GM23338 (cell line): ENCODE results near the gene KCMF1. TPM values are rescaled to one million over a fixed set of nuclear protein-coding genes. Genes with fewer than 3 reads are reported as not detected.

Experiments used
- ATAC-seq: fragments of 200-7000 bp; cut with Tn5 transposase; 3 replicates; pipeline ENCODE4 v1.9.1; 2020
- DNase-seq: peaks from one replicate; pipeline ENCODE4 v3.0.0-alpha.2; 2015; ENCODE audit warnings: low spot score
- H2AFZ ChIP-seq: fragments of 200-600 bp; sonication (generic); 2 replicates; pipeline ENCODE4 v1.8.0; 2016; ENCODE audit warnings: antibody characterized with exemption, mild to moderate bottlenecking, moderate library complexity
- H3F3A ChIP-seq: fragments of 200-600 bp; sonication (generic); replicated peaks from 2 replicates; pipeline ENCODE4 v1.8.0; 2017; ENCODE audit warnings: antibody characterized with exemption, mixed run types, low read depth
- H3K27ac ChIP-seq: fragments of 200-600 bp; sonication (generic); 2 replicates; pipeline ENCODE4 v1.6.1; 2016; ENCODE audit warnings: low read depth
- H3K27me3 ChIP-seq: fragments of 200-600 bp; sonication (generic); 2 replicates; pipeline ENCODE4 v1.8.0; 2016; ENCODE audit warnings: mild to moderate bottlenecking, mixed run types, moderate library complexity; ENCODE audit not compliant: insufficient read depth
- H3K36me3 ChIP-seq: fragments of 200-600 bp; sonication (generic); 2 replicates; pipeline ENCODE4 v1.8.0; 2016; ENCODE audit warnings: mild to moderate bottlenecking; ENCODE audit not compliant: insufficient read depth
- H3K4me1 ChIP-seq: fragments of 200-600 bp; sonication (generic); 2 replicates; pipeline ENCODE4 v1.8.0; 2016; ENCODE audit warnings: mild to moderate bottlenecking, moderate library complexity; ENCODE audit not compliant: insufficient read depth
- H3K4me2 ChIP-seq: fragments of 200-600 bp; sonication (generic); 2 replicates; pipeline ENCODE4 v1.7.1; 2017; ENCODE audit warnings: mixed run types
- H3K4me3 ChIP-seq: fragments of 200-600 bp; sonication (generic); 2 replicates; pipeline ENCODE4 v1.6.1; 2016; ENCODE audit warnings: mixed run types
- H3K79me2 ChIP-seq: fragments of 200-600 bp; sonication (generic); replicated peaks from 2 replicates; pipeline ENCODE4 v1.8.0; 2017; ENCODE audit warnings: mild to moderate bottlenecking; ENCODE audit not compliant: insufficient read depth
- H3K9me2 ChIP-seq: fragments of 200-600 bp; sonication (generic); 2 replicates; pipeline ENCODE4 v1.8.0; 2017; ENCODE audit not compliant: insufficient read depth
- H4K20me1 ChIP-seq: fragments of 200-600 bp; sonication (generic); replicated peaks from 2 replicates; pipeline ENCODE4 v1.8.0; 2017; ENCODE audit warnings: mild to moderate bottlenecking; ENCODE audit not compliant: insufficient read depth
- H3K27ac Mint-ChIP-seq: 2 replicates; pipeline ENCODE4 v1.8.0; 2020; ENCODE audit warnings: inconsistent platforms, mild to moderate bottlenecking, moderate library complexity, mixed read lengths
- H3K27me3 Mint-ChIP-seq: 3 replicates; pipeline ENCODE4 v1.8.0; 2022; ENCODE audit warnings: low read depth, mild to moderate bottlenecking, moderate library complexity, mixed read lengths, inconsistent platforms; ENCODE audit not compliant: insufficient read depth, poor library complexity
- H3K36me3 Mint-ChIP-seq: 3 replicates; pipeline ENCODE4 v1.8.0; 2021; ENCODE audit warnings: low read depth, mild to moderate bottlenecking, inconsistent platforms, moderate library complexity, mixed read lengths
- H3K4me1 Mint-ChIP-seq: 3 replicates; pipeline ENCODE4 v1.8.0; 2020; ENCODE audit warnings: mild to moderate bottlenecking, inconsistent platforms, mixed read lengths
- H3K4me3 Mint-ChIP-seq: 3 replicates; pipeline ENCODE4 v1.8.0; 2021; ENCODE audit warnings: moderate library complexity, mild to moderate bottlenecking, inconsistent platforms, mixed read lengths
- H3K9me3 Mint-ChIP-seq: 3 replicates; pipeline ENCODE4 v1.8.0; 2020; ENCODE audit warnings: moderate library complexity, mild to moderate bottlenecking, inconsistent platforms, mixed read lengths
- CREB1 ChIP-seq: fragments of 250-450 bp; sonication (Bioruptor Pico); IDR thresholded peaks from 2 replicates; pipeline ENCODE4 v1.5.0; 2020; ENCODE audit warnings: low read depth, mild to moderate bottlenecking, moderate library complexity
- EZH2 ChIP-seq: fragments of 200-600 bp; sonication (generic); IDR thresholded peaks from one replicate; pipeline ENCODE4 v1.8.0; 2017; ENCODE audit warnings: antibody characterized with exemption, mild to moderate bottlenecking, low read depth; ENCODE audit not compliant: unreplicated experiment
- EZH2phosphoT487 ChIP-seq: fragments of 200-600 bp; sonication (generic); IDR thresholded peaks from one replicate; pipeline ENCODE4 v1.8.1; 2018; ENCODE audit warnings: antibody characterized with exemption; ENCODE audit not compliant: unreplicated experiment
- JUNB ChIP-seq: IDR thresholded peaks from one replicate; pipeline ENCODE4 v1.6.1; 2016; ENCODE audit warnings: antibody characterized with exemption; ENCODE audit not compliant: unreplicated experiment
- NANOG ChIP-seq: IDR thresholded peaks from 2 replicates; pipeline ENCODE4 v1.6.1; 2016; ENCODE audit warnings: antibody characterized with exemption, borderline replicate concordance
- POLR2AphosphoS5 ChIP-seq: IDR thresholded peaks from 2 replicates; pipeline ENCODE4 v1.6.1; 2016; ENCODE audit warnings: antibody characterized with exemption, low read depth
- REST ChIP-seq: IDR thresholded peaks from one replicate; pipeline ENCODE4 v1.6.1; 2018; ENCODE audit warnings: antibody characterized with exemption; ENCODE audit not compliant: unreplicated experiment
- STAT1 ChIP-seq: IDR thresholded peaks from one replicate; pipeline ENCODE4 v1.6.1; 2016; ENCODE audit warnings: antibody characterized with exemption; ENCODE audit not compliant: unreplicated experiment
- ZNF114 ChIP-seq: fragments of 250-450 bp; sonication (Bioruptor Pico); IDR thresholded peaks from 2 replicates; pipeline ENCODE4 v1.5.0; 2020; ENCODE audit warnings: mild to moderate bottlenecking, moderate library complexity
- ZNF331 ChIP-seq: fragments of 250-450 bp; sonication (Bioruptor Pico); IDR thresholded peaks from 2 replicates; pipeline ENCODE4 v1.5.0; 2020; ENCODE audit warnings: low read depth, mild to moderate bottlenecking, moderate library complexity
- polyA plus RNA-seq: library from polyadenylated mRNA; unstranded; fragments of >200 nt; fragmentation: Nextera tagmentation; extraction: Ambion mirVana; gene quantifications from 2 replicates; pipeline ENCODE4 v1.2.1, GENCODE V29; 2016
- total RNA-seq: library from RNA; depleted of rRNA; stranded (reverse); fragments of >200 nt; shearing (Covaris generic); gene quantifications from 2 replicates; pipeline ENCODE4 v1.2.3, GENCODE V29; 2014
- TF ChIP-seq, protein P1 (sequence below): fragments of 250-450 bp; sonication (Bioruptor Pico); IDR thresholded peaks from 2 replicates; pipeline ENCODE4 v1.5.0; 2020; ENCODE audit warnings: mild to moderate bottlenecking, moderate library complexity
- TF ChIP-seq, protein P2 (sequence below), 2 experiments: fragments of 200-600 bp in 1 of 2; sonication (generic) in 1 of 2; conservative IDR thresholded peaks; 2 replicates each; pipeline versions ENCODE4 v1.5.1 to v1.6.1; 2016 to 2017; ENCODE audit warnings: antibody characterized with exemption in 2 of 2, low read depth in 2 of 2, mild to moderate bottlenecking in 2 of 2, moderate library complexity in 1 of 2
- TF ChIP-seq, protein P3 (sequence below): IDR thresholded peaks from 2 replicates; pipeline ENCODE4 v1.6.1; 2016; ENCODE audit warnings: antibody characterized with exemption

Gene KCMF1
- total and polyA plus RNA-seq, 2 experiments from 2014 or later = 29.3 to 120 TPM

- no peak overlapping the region for H3K4me2 ChIP-seq
- H4K20me1 ChIP-seq = peaks cover 15% of the 10 kb centered on the region
These were observed 71.4 kb downstream of the KCMF1 start for GRCh38 chr2:85042330-85042729.

More at GRCh38 chr2:85042330-85042729, 71.4 kb downstream of the KCMF1 start:
- no peaks in the 10 kb centered on the region; the same call in 1 of the 2 replicates for H3F3A ChIP-seq
- no peaks in the 10 kb centered on the region for H3K9me2 ChIP-seq
- no peaks in the 10 kb centered on the region for H3K27me3 ChIP-seq
- H3K79me2 ChIP-seq = peaks cover 26% of the 10 kb centered on the region; the same call in 1 of the 2 replicates
- peaks cover 41% of the 10 kb centered on the region for H3K36me3 ChIP-seq
- TF ChIP-seq, protein P1, sequence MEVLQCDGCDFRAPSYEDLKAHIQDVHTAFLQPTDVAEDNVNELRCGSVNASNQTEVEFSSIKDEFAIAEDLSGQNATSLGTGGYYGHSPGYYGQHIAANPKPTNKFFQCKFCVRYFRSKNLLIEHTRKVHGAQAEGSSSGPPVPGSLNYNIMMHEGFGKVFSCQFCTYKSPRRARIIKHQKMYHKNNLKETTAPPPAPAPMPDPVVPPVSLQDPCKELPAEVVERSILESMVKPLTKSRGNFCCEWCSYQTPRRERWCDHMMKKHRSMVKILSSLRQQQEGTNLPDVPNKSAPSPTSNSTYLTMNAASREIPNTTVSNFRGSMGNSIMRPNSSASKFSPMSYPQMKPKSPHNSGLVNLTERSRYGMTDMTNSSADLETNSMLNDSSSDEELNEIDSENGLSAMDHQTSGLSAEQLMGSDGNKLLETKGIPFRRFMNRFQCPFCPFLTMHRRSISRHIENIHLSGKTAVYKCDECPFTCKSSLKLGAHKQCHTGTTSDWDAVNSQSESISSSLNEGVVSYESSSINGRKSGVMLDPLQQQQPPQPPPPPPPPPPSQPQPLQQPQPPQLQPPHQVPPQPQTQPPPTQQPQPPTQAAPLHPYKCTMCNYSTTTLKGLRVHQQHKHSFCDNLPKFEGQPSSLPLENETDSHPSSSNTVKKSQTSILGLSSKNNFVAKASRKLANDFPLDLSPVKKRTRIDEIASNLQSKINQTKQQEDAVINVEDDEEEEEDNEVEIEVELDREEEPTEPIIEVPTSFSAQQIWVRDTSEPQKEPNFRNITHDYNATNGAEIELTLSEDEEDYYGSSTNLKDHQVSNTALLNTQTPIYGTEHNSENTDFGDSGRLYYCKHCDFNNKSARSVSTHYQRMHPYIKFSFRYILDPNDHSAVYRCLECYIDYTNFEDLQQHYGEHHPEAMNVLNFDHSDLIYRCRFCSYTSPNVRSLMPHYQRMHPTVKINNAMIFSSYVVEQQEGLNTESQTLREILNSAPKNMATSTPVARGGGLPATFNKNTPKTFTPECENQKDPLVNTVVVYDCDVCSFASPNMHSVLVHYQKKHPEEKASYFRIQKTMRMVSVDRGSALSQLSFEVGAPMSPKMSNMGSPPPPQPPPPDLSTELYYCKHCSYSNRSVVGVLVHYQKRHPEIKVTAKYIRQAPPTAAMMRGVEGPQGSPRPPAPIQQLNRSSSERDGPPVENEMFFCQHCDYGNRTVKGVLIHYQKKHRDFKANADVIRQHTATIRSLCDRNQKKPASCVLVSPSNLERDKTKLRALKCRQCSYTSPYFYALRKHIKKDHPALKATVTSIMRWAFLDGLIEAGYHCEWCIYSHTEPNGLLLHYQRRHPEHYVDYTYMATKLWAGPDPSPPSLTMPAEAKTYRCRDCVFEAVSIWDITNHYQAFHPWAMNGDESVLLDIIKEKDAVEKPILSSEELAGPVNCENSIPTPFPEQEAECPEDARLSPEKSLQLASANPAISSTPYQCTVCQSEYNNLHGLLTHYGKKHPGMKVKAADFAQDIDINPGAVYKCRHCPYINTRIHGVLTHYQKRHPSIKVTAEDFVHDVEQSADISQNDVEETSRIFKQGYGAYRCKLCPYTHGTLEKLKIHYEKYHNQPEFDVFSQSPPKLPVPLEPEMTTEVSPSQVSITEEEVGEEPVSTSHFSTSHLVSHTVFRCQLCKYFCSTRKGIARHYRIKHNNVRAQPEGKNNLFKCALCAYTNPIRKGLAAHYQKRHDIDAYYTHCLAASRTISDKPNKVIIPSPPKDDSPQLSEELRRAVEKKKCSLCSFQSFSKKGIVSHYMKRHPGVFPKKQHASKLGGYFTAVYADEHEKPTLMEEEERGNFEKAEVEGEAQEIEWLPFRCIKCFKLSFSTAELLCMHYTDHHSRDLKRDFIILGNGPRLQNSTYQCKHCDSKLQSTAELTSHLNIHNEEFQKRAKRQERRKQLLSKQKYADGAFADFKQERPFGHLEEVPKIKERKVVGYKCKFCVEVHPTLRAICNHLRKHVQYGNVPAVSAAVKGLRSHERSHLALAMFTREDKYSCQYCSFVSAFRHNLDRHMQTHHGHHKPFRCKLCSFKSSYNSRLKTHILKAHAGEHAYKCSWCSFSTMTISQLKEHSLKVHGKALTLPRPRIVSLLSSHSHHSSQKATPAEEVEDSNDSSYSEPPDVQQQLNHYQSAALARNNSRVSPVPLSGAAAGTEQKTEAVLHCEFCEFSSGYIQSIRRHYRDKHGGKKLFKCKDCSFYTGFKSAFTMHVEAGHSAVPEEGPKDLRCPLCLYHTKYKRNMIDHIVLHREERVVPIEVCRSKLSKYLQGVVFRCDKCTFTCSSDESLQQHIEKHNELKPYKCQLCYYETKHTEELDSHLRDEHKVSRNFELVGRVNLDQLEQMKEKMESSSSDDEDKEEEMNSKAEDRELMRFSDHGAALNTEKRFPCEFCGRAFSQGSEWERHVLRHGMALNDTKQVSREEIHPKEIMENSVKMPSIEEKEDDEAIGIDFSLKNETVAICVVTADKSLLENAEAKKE = no peak
- TF ChIP-seq, protein P2, sequence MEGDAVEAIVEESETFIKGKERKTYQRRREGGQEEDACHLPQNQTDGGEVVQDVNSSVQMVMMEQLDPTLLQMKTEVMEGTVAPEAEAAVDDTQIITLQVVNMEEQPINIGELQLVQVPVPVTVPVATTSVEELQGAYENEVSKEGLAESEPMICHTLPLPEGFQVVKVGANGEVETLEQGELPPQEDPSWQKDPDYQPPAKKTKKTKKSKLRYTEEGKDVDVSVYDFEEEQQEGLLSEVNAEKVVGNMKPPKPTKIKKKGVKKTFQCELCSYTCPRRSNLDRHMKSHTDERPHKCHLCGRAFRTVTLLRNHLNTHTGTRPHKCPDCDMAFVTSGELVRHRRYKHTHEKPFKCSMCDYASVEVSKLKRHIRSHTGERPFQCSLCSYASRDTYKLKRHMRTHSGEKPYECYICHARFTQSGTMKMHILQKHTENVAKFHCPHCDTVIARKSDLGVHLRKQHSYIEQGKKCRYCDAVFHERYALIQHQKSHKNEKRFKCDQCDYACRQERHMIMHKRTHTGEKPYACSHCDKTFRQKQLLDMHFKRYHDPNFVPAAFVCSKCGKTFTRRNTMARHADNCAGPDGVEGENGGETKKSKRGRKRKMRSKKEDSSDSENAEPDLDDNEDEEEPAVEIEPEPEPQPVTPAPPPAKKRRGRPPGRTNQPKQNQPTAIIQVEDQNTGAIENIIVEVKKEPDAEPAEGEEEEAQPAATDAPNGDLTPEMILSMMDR (conservative IDR thresholded peaks at IDR 0.05; ENCODE audit: low read depth in 2 of 2) = no peak
- TF ChIP-seq EZH2 (no peak), JUNB (no peak), ZNF114 (CRISPR knock-in tag) (no peak), STAT1 (no peak), EZH2phosphoT487 (no peak), NANOG (no peak), POLR2AphosphoS5 (no peak), REST (no peak), ZNF331 (no peak), CREB1 (no peak)
- TF ChIP-seq, protein P3, sequence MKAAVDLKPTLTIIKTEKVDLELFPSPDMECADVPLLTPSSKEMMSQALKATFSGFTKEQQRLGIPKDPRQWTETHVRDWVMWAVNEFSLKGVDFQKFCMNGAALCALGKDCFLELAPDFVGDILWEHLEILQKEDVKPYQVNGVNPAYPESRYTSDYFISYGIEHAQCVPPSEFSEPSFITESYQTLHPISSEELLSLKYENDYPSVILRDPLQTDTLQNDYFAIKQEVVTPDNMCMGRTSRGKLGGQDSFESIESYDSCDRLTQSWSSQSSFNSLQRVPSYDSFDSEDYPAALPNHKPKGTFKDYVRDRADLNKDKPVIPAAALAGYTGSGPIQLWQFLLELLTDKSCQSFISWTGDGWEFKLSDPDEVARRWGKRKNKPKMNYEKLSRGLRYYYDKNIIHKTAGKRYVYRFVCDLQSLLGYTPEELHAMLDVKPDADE = no peak
- no peak for DNase-seq
- Mint-ChIP-seq H3K4me1 (no peaks in the 10 kb centered on the region; the same call in 2 of the 3 replicates), H3K4me3 (no peak overlapping the region), H3K36me3 (peaks cover 51% of the 10 kb centered on the region), H3K27me3 (no peaks in the 10 kb centered on the region), H3K27ac (no peak overlapping the region), H3K9me3 (no peaks in the 10 kb centered on the region)
- ATAC-seq = no peak
- peak overlapping the region; percentile 42; the same call in 1 of the 2 replicates for H3K27ac ChIP-seq
- no peak overlapping the region for H3K4me3 ChIP-seq
- no peak overlapping the region for H2AFZ ChIP-seq
- no peaks in the 10 kb centered on the region for H3K4me1 ChIP-seq
